NOMO-1 treated with DMSO at 0.1 percent for 48 hours (cell line): ENCODE data around the gene C2orf92.

ENCODE experiments used
- DNase-seq: peaks from one replicate; lab custom pipeline; 2025; ENCODE audit not compliant: unreplicated experiment; lab: John Stamatoyannopoulos, UW

Gene C2orf92

DNA sequence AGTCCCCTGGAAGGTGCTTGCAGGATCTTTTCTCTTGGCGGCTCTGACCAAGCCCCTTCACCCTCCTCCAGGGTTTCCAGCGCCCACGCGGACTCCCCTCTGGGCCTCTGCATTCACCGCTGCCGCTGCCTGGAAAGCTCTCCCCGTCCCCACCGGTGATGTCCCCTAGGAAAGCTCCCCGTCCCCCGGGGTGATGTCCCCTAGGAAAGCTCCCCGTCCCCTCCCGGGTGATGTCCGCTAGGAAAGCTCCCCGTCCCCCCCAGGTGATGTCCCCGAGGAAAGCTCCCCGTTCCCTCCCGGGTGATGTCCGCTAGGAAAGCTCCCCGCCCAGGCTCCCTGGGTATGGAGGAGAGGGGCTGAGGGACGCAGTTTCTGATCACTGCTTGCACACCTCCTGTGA lies 71.7 kb downstream of the C2orf92 start:
- DNase-seq = no peak

DNA sequence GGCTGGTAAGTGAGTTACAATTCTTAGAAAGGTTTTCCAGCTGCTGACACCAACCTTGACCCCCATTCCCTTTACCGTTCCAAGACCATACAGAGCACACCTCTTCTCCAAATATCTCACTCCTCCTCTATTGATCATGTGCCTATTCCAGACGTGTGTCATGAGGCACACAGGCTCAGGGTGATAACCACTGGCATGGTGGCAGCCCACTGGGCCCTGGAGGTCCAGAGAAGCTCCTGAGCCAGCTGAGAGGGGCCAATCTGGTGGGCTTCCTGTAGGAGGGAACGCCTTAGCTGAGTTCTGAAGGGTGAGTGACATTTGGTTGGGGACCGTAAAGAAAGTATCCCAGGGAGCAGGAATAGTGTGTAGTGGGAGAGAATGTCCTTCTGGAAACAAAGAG lies 72.2 kb downstream of the C2orf92 start:
- DNase-seq = no peak

DNA sequence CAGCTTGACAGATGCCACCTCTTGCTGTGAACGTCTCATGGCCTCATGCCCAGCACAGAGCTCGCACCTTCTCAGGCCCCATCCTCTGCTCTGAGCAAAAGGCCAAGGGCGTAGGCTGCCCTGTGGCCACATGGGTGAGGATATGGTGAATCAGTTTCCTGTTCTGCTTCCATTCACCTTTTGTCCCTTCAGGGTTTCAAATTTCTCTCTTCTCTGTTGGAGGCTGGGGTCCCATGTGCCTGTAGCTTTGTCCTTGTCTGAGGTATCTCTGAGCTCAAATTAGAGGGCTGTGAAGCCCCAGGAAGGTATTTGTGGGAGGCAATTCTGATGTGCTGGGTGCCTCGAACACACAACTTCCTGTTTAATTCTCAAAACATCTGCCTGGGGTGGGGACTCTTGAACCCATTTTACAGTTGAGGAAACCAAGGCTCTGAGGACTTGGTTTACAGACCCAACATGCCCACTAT lies 72.9 kb downstream of the C2orf92 start:
- no peak for DNase-seq

DNA sequence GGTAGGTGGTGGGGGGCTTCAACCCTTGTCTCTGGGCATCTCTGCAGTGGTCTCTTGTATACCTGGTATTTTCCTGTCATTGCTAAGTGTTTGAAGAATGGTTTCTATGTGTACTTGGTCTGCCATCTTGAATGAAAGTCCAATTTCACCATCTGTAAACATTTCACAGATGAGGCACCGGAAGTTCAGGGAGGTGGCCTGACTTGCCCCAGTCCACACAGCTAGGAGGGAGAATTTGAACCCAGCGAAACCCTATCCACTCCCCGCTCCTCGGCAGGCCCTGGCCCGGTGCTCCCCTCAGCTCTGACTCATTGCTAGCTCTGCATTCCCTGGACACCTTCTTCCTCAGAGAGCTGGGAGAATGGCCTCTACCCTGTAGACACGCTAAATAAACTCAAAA lies 74.4 kb downstream of the C2orf92 start:
- DNase-seq = no peak

DNA sequence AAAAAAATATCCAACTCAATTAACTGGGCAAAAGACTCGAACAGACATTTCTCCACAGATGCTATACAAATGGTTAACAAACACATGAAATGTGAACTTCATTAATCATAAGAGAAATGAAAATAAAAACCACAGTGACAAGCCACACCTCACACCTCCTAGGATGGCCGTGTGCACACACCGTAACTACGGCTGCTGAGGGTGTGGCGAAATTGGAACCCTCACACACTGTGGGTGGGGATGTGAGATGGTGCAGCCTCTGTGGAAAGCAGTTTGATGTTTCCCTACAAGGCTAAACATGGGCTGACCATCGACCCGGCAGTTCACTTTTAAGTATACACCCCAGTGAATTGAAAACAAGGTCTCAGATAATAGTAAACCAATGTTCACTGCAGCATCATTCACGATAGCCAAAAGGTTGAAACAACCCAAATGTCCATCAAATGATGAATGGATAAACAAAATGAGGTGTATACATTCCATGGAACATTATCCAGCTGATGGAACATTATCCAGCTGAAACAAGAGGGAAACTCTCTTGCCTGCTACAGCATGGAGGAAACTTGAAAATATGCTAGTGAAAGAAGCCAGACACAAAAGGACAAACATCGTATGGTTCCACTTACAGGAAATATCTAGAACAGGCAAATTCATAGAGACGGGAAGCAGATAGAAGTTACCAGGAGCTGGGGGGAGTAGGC lies 76.1 kb downstream of the C2orf92 start:
- DNase-seq = no peak

DNA sequence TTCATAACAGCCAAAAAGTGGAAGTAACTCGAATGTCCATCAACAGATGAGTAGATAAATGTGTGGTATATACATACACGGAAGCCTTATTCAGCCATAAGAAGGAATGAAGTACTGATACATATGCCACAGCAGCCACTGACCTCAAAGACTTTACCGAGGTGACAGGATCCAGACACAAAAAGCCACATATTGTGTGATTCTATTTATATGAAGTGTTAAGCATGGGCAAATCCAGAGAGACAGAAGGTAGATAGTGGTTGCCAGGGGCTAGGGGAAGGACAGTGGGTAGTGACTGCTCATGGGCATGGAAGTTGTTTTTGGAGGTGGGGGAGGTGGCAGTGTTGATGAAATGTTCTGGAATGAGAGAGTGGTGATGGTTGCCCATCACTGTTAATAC lies 77.8 kb downstream of the C2orf92 start:
- DNase-seq = no peak

DNA sequence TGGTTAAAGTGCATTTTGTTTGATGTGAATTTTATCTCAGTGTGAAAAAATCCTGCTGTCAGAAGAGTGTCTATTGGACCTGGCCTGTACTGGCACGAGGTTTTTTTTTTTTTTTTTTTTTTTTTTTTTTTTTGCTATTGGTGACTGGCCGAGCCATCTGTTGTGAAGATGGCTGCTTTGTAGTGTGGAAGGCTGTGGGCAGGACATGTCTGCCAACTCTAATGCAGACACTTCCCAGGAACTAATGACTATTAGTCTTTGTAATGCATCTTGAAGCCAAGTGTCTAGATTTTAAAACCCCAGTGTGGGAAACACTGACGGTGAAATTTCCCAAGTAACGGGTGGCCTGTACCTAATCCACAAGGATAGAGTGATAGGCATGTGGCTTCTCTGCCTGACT lies 78.2 kb downstream of the C2orf92 start:
- no peak for DNase-seq

DNA sequence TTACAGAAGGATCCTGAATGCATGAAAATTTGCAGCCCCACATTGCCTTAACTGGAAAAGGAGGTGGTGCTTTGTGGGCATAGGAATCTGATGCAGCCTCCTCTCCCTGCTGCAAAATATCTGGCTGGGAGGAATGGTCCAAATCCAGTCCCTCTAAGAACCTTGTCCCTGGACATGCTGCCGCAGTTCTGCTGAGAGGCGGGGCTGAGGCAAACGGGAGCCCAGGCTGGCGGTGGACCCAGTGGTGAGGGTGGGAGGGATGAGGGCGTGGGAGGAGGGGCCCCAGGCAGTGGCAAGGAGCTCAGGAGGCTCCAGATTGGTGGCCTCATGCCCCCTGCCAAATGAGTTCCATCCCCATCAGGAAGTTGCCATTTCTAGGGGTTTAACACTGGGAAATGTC lies 80.1 kb downstream of the C2orf92 start:
- DNase-seq = no peak

DNA sequence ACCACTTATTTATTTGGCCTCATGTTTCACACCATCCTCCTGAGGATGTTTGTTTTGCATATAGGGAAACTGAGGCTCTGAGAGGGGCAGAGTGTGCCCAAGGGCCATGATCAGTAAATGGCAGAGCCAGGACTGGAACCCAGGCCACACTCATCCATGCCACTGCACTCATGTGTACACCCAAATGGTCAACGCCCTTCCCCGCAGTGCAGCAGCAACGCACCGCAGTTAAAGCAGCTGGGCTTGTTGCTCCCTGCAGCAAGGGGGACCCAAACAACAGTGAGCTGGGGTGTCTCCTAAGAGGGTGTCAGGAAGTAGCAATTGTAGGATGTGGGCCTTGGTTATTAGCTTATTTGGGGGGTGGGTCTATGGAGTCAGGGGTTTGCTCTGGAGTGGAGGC lies 80.5 kb downstream of the C2orf92 start:
- no peak for DNase-seq

DNA sequence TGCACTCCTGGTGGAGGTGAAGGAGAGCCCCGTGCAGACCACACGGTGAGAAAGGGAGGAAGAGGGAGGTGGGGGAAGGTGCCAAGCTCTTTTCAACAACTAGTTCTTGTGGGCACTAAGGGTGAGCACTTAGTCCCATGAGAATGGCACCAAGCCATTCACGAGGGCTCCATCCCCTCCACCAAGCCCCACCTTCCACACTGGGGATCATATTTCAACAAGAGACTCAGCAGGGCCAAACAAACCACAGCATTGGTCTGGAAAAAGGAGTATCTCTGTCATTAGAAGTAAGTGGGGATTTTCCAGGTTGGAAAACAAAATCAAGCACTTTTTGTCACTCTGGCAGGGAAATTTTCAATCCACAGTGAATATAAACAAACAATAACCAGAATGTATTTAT lies 82.2 kb downstream of the C2orf92 start:
- DNase-seq = no peak
